KMS-11 (cell line): Measurements from ENCODE around the gene WDR18.

Experiments used
- H2AFZ ChIP-seq: fragments of 200-600 bp; sonication (generic); 2 replicates; pipeline ENCODE4 v1.6.1; 2016; ENCODE audit warnings: antibody characterized with exemption, mixed run types, low read depth
- H3K27ac ChIP-seq: fragments of 200-600 bp; sonication (generic); 2 replicates; pipeline ENCODE4 v1.6.1; 2016; ENCODE audit warnings: mild to moderate bottlenecking, mixed run types
- H3K27me3 ChIP-seq: fragments of 200-600 bp; sonication (generic); 2 replicates; pipeline ENCODE4 v1.6.1; 2017; ENCODE audit warnings: mild to moderate bottlenecking, low read depth, mixed run types, moderate library complexity; ENCODE audit not compliant: insufficient read depth
- H3K36me3 ChIP-seq: fragments of 200-600 bp; sonication (generic); 2 replicates; pipeline ENCODE4 v1.6.1; 2017; ENCODE audit warnings: mild to moderate bottlenecking, mixed run types; ENCODE audit not compliant: insufficient read depth
- H3K4me1 ChIP-seq: fragments of 200-600 bp; sonication (generic); 2 replicates; pipeline ENCODE4 v1.6.1; 2016; ENCODE audit warnings: mild to moderate bottlenecking, low read depth, mixed run types; ENCODE audit not compliant: poor library complexity, severe bottlenecking
- H3K4me2 ChIP-seq: fragments of 200-600 bp; sonication (generic); 2 replicates; pipeline ENCODE4 v1.7.0; 2016; ENCODE audit warnings: mild to moderate bottlenecking, mixed run types
- H3K4me3 ChIP-seq: fragments of 200-600 bp; sonication (generic); IDR thresholded peaks from 2 replicates; pipeline ENCODE4 v1.6.1; 2017; ENCODE audit warnings: low read depth, low read length, mixed read lengths; ENCODE audit not compliant: insufficient read depth
- H3K79me2 ChIP-seq: fragments of 200-600 bp; sonication (generic); 2 replicates; pipeline ENCODE4 v1.6.1; 2016; ENCODE audit warnings: low read depth, mixed run types; ENCODE audit not compliant: insufficient read depth
- H3K9ac ChIP-seq: fragments of 200-600 bp; sonication (generic); 2 replicates; pipeline ENCODE4 v1.6.1; 2016; ENCODE audit warnings: mild to moderate bottlenecking, mixed run types
- H4K20me1 ChIP-seq: fragments of 200-600 bp; sonication (generic); 2 replicates; pipeline ENCODE4 v1.6.1; 2016; ENCODE audit warnings: mild to moderate bottlenecking, mixed run types; ENCODE audit not compliant: insufficient read depth
- CTCF ChIP-seq: fragments of 200-600 bp; sonication (generic); conservative IDR thresholded peaks from 2 replicates; pipeline ENCODE4 v1.6.1; 2017; ENCODE audit warnings: low read depth, mild to moderate bottlenecking, antibody characterized with exemption, low read length, moderate library complexity, mixed read lengths

The WDR18 gene

GRCh38 chr19:1003283-1003682 lies 19.1 kb downstream of the WDR18 start:
- Histone ChIP-seq H3K4me1 (no peaks in the 10 kb centered on the region), H3K4me3 (no peak overlapping the region)
- no peak for TF ChIP-seq CTCF

GRCh38 chr19:1004204-1004802 lies 20.2 kb downstream of the WDR18 start:
- Histone ChIP-seq H3K27me3 (no peaks in the 10 kb centered on the region; the same call in 1 of the 2 replicates), H3K9ac (no peak overlapping the region), H3K4me1 (no peaks in the 10 kb centered on the region), H2AFZ (no peak overlapping the region), H3K79me2 (no peaks in the 10 kb centered on the region), H3K36me3 (no peaks in the 10 kb centered on the region), H3K27ac (no peak overlapping the region), H3K4me3 (no peak overlapping the region), H4K20me1 (no peaks in the 10 kb centered on the region), H3K4me2 (no peak overlapping the region)
- no peak for TF ChIP-seq CTCF

More at GRCh38 chr19:1003283-1003682, 19.1 kb downstream of the WDR18 start:
- Histone ChIP-seq H3K27ac (no peak overlapping the region), H3K9ac (no peak overlapping the region), H4K20me1 (no peaks in the 10 kb centered on the region), H3K79me2 (no peaks in the 10 kb centered on the region), H3K36me3 (no peaks in the 10 kb centered on the region), H3K4me2 (no peak overlapping the region), H3K27me3 (peaks cover 9% of the 10 kb centered on the region; the same call in 1 of the 2 replicates), H2AFZ (no peak overlapping the region)

GRCh38 chr19:1004803-1005664 lies 20.9 kb downstream of the WDR18 start:
- no peak overlapping the region for H3K27ac ChIP-seq
- no peak overlapping the region for H3K4me2 ChIP-seq
- H3K4me1 ChIP-seq = no peaks in the 10 kb centered on the region
- no peaks in the 10 kb centered on the region; the same call in 1 of the 2 replicates for H3K27me3 ChIP-seq
- H3K79me2 ChIP-seq = no peaks in the 10 kb centered on the region
- H3K9ac ChIP-seq = no peak overlapping the region
- no peak overlapping the region for H2AFZ ChIP-seq
- TF ChIP-seq CTCF = no peak
- H3K36me3 ChIP-seq = no peaks in the 10 kb centered on the region
- H4K20me1 ChIP-seq = no peaks in the 10 kb centered on the region
- H3K4me3 ChIP-seq = no peak overlapping the region

- Histone ChIP-seq H3K79me2 (no peaks in the 10 kb centered on the region), H3K9ac (no peak overlapping the region), H3K4me3 (no peak overlapping the region), H3K4me2 (no peak overlapping the region), H3K27ac (no peak overlapping the region), H4K20me1 (no peaks in the 10 kb centered on the region), H3K36me3 (no peaks in the 10 kb centered on the region), H3K27me3 (no peaks in the 10 kb centered on the region; the same call in 1 of the 2 replicates), H2AFZ (no peak overlapping the region), H3K4me1 (no peaks in the 10 kb centered on the region)
- TF ChIP-seq CTCF = no peak
Measured at GRCh38 chr19:1006711-1007398, 22.7 kb downstream of the WDR18 start.
